ENCODE measurements around the gene HOXA7.

DNA sequence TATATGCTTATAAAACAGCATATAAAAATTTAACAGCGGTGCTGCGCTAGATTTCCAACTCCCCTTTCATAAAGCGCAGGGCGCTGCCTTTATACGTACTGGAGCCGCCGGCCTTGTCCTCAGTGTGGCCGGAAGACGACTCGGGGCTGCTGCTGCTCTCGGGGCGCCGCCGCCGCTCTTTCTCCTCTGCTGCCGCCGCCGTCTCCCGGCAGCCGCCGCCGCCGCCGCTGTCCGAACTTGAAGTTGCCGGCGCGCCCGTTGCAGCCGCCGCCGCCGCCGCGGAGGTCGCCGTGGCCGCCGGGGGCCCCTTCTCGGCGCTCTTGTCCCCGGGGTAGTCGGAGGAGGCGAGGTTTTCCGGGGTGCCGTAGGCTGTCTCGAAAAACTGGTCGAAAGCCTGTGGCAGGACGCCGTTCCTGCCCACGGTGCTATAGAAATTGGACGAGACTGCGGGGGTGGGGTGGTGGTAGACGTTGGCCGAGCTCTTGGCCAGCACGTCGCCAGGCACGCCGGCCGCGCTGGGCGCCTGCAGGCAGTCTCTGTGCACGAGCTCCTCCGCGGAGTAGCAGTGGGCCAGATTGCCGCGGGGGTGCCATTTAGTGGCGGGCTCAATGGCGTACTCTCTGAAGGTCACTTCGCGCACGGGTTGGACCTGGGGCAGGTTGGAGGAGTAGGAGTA is 28.0 kb upstream of the HOXA7 start:
- TF ChIP-seq, protein P1, sequence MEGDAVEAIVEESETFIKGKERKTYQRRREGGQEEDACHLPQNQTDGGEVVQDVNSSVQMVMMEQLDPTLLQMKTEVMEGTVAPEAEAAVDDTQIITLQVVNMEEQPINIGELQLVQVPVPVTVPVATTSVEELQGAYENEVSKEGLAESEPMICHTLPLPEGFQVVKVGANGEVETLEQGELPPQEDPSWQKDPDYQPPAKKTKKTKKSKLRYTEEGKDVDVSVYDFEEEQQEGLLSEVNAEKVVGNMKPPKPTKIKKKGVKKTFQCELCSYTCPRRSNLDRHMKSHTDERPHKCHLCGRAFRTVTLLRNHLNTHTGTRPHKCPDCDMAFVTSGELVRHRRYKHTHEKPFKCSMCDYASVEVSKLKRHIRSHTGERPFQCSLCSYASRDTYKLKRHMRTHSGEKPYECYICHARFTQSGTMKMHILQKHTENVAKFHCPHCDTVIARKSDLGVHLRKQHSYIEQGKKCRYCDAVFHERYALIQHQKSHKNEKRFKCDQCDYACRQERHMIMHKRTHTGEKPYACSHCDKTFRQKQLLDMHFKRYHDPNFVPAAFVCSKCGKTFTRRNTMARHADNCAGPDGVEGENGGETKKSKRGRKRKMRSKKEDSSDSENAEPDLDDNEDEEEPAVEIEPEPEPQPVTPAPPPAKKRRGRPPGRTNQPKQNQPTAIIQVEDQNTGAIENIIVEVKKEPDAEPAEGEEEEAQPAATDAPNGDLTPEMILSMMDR (IDR thresholded peaks at IDR 0.05; ENCODE audit: low read length): no peak
- TF ChIP-seq EZH2 (optimal IDR thresholded peaks at IDR 0.05; ENCODE audit: low read depth, low read length) (no peak), EZH2phosphoT487 (IDR thresholded peaks at IDR 0.05; ENCODE audit: low read length) (no peak)
